Endothelial cell (in vitro differentiated cells): ENCODE data around the gene CARD8. TPM values are rescaled to one million over a fixed set of nuclear protein-coding genes. Genes with fewer than 3 reads are reported as not detected.

Experiments used
- DNase-seq: peaks from one replicate; pipeline ENCODE4 v3.0.0; 2021; ENCODE audit warnings: low spot score
- H3K27ac Mint-ChIP-seq: one replicate; pipeline ENCODE4 v1.8.0; 2021; ENCODE audit warnings: mixed read lengths, inconsistent platforms; ENCODE audit not compliant: unreplicated experiment
- H3K27me3 Mint-ChIP-seq: one replicate; pipeline ENCODE4 v1.8.0; 2021; ENCODE audit warnings: mild to moderate bottlenecking, moderate library complexity, mixed read lengths, inconsistent platforms; ENCODE audit not compliant: unreplicated experiment
- H3K36me3 Mint-ChIP-seq: one replicate; pipeline ENCODE4 v1.8.0; 2021; ENCODE audit warnings: mild to moderate bottlenecking, low read depth, mixed read lengths, inconsistent platforms; ENCODE audit not compliant: unreplicated experiment
- H3K4me1 Mint-ChIP-seq: one replicate; pipeline ENCODE4 v1.8.0; 2021; ENCODE audit warnings: mild to moderate bottlenecking, mixed read lengths, inconsistent platforms; ENCODE audit not compliant: unreplicated experiment
- H3K4me3 Mint-ChIP-seq: one replicate; pipeline ENCODE4 v1.8.0; 2021; ENCODE audit warnings: mild to moderate bottlenecking, mixed read lengths, inconsistent platforms; ENCODE audit not compliant: unreplicated experiment
- H3K9me3 Mint-ChIP-seq: one replicate; pipeline ENCODE4 v1.8.0; 2021; ENCODE audit warnings: mixed read lengths, inconsistent platforms; ENCODE audit not compliant: unreplicated experiment
- total RNA-seq: library from RNA; stranded (reverse); fragmentation: NEBNext Ultra II Directional; extraction: Animal tissue kit (Norgen Biotek cat#: 25700); gene quantifications from one replicate; pipeline ENCODE4 v1.2.1, GENCODE V29; 2021; ENCODE audit not compliant: unreplicated experiment
- TF ChIP-seq, protein P1 (sequence below): fragments of 200-600 bp; sonication (generic); IDR thresholded peaks from one replicate; pipeline ENCODE4 v1.5.0; 2021; ENCODE audit warnings: antibody characterized with exemption; ENCODE audit not compliant: unreplicated experiment

Gene CARD8
- total RNA-seq, 1 donor from 2014 or later = 210 TPM

DNA sequence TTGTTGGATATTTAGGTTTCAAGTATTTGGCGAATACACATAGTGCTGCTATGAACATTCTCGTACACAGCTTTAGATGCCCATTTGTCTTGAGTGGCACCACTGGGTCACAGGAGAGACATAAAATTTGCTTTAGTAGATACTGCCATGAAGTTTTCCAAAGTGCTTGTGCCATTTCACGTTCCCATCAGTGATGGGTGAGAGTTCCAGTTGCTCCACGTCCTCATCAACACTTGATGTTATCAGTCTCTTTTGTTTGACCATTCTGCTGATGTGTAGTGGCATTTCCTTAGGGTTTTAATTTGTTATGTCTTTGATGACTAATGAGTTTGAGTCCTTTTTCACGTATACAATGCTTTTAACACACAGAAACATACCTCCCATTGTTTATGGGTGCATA, 74.2 kb downstream of the CARD8 start:
- no peak for DNase-seq

DNA sequence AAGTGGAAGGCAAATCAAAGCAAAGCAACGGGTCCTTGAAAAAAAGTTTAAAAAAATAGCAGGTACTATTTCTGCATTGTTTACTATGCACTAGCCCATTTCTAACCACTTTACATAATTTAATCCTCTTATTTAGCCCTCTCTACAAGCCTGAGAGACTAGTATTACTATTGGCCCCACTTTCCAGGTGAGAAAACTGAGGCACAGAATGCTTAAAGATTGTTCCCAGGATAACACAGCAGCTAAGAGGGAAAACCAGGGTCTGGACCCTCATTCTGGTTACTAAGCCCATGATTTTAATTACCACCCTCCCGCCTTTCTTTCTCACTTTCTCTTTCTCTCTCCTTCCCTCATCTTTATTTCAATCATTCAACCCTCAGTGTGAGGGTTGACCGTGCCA, 79.5 kb downstream of the CARD8 start:
- Mint-ChIP-seq H3K9me3 (peaks cover 4% of the 10 kb centered on the region), H3K4me1 (peaks cover 3% of the 10 kb centered on the region), H3K4me3 (peak overlapping the region; percentile 52), H3K36me3 (peaks cover 38% of the 10 kb centered on the region), H3K27me3 (peaks cover 13% of the 10 kb centered on the region), H3K27ac (no peak overlapping the region)
- no peak for DNase-seq
- TF ChIP-seq, protein P1, sequence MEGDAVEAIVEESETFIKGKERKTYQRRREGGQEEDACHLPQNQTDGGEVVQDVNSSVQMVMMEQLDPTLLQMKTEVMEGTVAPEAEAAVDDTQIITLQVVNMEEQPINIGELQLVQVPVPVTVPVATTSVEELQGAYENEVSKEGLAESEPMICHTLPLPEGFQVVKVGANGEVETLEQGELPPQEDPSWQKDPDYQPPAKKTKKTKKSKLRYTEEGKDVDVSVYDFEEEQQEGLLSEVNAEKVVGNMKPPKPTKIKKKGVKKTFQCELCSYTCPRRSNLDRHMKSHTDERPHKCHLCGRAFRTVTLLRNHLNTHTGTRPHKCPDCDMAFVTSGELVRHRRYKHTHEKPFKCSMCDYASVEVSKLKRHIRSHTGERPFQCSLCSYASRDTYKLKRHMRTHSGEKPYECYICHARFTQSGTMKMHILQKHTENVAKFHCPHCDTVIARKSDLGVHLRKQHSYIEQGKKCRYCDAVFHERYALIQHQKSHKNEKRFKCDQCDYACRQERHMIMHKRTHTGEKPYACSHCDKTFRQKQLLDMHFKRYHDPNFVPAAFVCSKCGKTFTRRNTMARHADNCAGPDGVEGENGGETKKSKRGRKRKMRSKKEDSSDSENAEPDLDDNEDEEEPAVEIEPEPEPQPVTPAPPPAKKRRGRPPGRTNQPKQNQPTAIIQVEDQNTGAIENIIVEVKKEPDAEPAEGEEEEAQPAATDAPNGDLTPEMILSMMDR = no peak

More for the DNA sequence above, 74.2 kb downstream of the CARD8 start:
- H3K36me3 Mint-ChIP-seq = peaks cover 37% of the 10 kb centered on the region
- peaks cover 10% of the 10 kb centered on the region for H3K9me3 Mint-ChIP-seq
- peak overlapping the region; percentile 11 for H3K4me3 Mint-ChIP-seq
- TF ChIP-seq, protein P1 = no peak
- H3K27me3 Mint-ChIP-seq = peaks cover 7% of the 10 kb centered on the region
- H3K4me1 Mint-ChIP-seq = no peaks in the 10 kb centered on the region
- H3K27ac Mint-ChIP-seq = no peak overlapping the region

DNA sequence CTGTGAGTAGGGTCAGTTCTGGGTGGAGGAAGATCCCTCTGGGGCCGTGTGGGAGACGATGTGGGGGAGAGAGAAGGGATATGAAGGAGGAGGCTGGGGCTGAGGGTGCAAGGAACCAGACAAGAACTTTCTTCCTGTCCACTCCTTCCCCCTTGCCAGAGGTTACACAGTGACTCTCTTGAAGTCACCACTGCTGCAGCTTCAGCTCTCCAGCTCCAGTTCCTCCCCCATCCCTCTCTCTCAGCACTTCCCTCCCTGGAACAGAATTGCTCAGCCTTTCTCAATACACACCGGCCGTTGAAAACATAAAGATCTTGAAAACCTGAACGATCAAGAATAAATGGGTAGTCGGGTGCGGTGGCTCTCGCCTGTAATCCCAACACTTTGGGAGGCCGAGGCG, 80.1 kb downstream of the CARD8 start:
- Mint-ChIP-seq H3K4me3 (peak overlapping the region; percentile 34), H3K4me1 (peaks cover 8% of the 10 kb centered on the region), H3K9me3 (no peaks in the 10 kb centered on the region), H3K36me3 (peaks cover 38% of the 10 kb centered on the region), H3K27ac (no peak overlapping the region), H3K27me3 (peaks cover 14% of the 10 kb centered on the region)
- TF ChIP-seq, protein P1 = no peak
- DNase-seq = no peak

DNA sequence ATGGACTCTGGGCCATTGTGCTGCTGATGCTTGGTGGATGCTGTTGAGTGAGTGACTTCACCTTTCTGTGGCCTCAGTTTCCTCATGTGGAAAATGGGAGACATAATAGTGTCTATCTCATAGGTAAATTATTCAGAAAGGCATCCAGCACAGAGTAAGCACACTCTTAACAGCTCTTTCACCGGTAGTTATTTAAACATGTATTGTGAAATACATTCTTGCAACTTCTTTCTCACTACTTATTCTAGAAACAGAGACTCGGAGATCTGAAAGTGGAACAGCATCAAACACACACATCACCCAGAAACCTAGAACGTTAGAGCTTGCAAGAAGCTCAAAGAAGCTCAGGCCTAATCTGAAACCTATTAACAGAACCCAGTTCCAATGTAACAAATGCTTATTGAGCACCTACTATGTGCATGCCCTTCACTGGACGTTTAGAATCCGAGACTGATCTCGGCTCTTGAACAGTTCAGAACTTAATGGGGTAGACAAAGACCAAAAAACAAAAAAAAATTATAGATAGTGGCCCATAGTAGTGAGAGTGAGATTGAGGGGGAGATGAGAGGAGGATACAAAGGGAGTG, 81.2 kb downstream of the CARD8 start:
- Mint-ChIP-seq H3K4me1 (peaks cover 8% of the 10 kb centered on the region), H3K27me3 (peaks cover 12% of the 10 kb centered on the region), H3K36me3 (peaks cover 34% of the 10 kb centered on the region), H3K4me3 (peak overlapping the region; percentile 34), H3K9me3 (no peaks in the 10 kb centered on the region), H3K27ac (no peak overlapping the region)
- DNase-seq = no peak
- TF ChIP-seq, protein P1 = no peak

DNA sequence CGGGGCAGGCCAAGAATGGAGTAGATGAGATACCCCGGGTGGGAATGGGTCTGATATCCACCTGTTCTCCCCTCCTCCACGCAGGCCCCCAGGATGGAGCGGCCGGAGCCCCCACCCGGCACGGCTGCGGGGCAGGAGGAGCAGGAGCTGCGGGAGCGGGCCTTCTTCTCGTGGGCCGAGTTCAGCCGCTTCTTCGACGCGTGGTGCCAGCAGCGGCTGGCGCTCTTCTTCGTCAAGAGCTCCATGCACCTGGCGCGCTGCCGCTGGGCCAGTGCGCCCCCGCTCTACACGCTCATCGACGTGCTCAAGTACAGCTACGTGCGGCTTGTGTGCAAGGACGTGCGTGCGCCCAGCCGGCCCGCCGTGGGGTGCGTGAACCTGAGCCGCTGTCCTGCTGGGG, 84.0 kb downstream of the CARD8 start:
- Mint-ChIP-seq H3K27me3 (peaks cover 10% of the 10 kb centered on the region), H3K27ac (no peak overlapping the region), H3K36me3 (peaks cover 30% of the 10 kb centered on the region), H3K4me3 (peak overlapping the region; percentile 95), H3K9me3 (no peaks in the 10 kb centered on the region), H3K4me1 (peaks cover 8% of the 10 kb centered on the region)
- no peak for DNase-seq
- TF ChIP-seq, protein P1 = no peak
